ENCODE data around the gene CUX1.

CUX1 gene

GRCh38 chr7:101969997-101970585 lies 152.7 kb downstream of the CUX1 start:
- no peak for DNase-seq (ENCODE audit: low read depth in 2 of 2)
- TF ChIP-seq CTCF (IDR thresholded peaks at IDR 0.05; ENCODE audit: low read depth, low read length) = no peak
- no peak overlapping the region for H3K4me3 ChIP-seq (replicated peaks in 1 of 2; ENCODE audit: low read depth in 2 of 2, low read length in 2 of 2)

GRCh38 chr7:101970801-101971200 lies 153.4 kb downstream of the CUX1 start:
- no peak for DNase-seq (ENCODE audit: low read depth in 2 of 2)
- H3K4me3 ChIP-seq (replicated peaks in 1 of 2; ENCODE audit: low read depth in 2 of 2, low read length in 2 of 2) = no peak overlapping the region
- TF ChIP-seq CTCF (IDR thresholded peaks at IDR 0.05; ENCODE audit: low read depth, low read length) = no peak

- no peak for TF ChIP-seq CTCF (IDR thresholded peaks at IDR 0.05; ENCODE audit: low read depth, low read length)
- no peak for DNase-seq (ENCODE audit: low read depth in 2 of 2)
- H3K4me3 ChIP-seq (replicated peaks in 1 of 2; ENCODE audit: low read depth in 2 of 2, low read length in 2 of 2) = no peak overlapping the region
Measured at GRCh38 chr7:101971457-101971856, 154.0 kb downstream of the CUX1 start.

GRCh38 chr7:101972627-101973026 lies 155.2 kb downstream of the CUX1 start:
- H3K4me3 ChIP-seq (replicated peaks in 1 of 2; ENCODE audit: low read depth in 2 of 2, low read length in 2 of 2) = no peak overlapping the region
- TF ChIP-seq CTCF (IDR thresholded peaks at IDR 0.05; ENCODE audit: low read depth, low read length) = no peak

GRCh38 chr7:101973130-101973529 lies 155.7 kb downstream of the CUX1 start:
- no peak for TF ChIP-seq CTCF (IDR thresholded peaks at IDR 0.05; ENCODE audit: low read depth, low read length)

More at GRCh38 chr7:101972627-101973026, 155.2 kb downstream of the CUX1 start:
- no peak for DNase-seq (ENCODE audit: low read depth in 2 of 2)

GRCh38 chr7:101974393-101974792 lies 157.0 kb downstream of the CUX1 start:
- no peak overlapping the region for H3K4me3 ChIP-seq (replicated peaks in 1 of 2; ENCODE audit: low read depth in 2 of 2, low read length in 2 of 2)

More at GRCh38 chr7:101973130-101973529, 155.7 kb downstream of the CUX1 start:
- no peak overlapping the region for H3K4me3 ChIP-seq (replicated peaks in 1 of 2; ENCODE audit: low read depth in 2 of 2, low read length in 2 of 2)
- no peak for DNase-seq (ENCODE audit: low read depth in 2 of 2)

More at GRCh38 chr7:101974393-101974792, 157.0 kb downstream of the CUX1 start:
- TF ChIP-seq CTCF (IDR thresholded peaks at IDR 0.05; ENCODE audit: low read depth, low read length) = no peak
- no peak for DNase-seq (ENCODE audit: low read depth in 2 of 2)

Measured in cardiac fibroblast (primary cell).